PC-9 (cell line): ENCODE results near the gene FAM43A. TPM values are rescaled to one million over a fixed set of nuclear protein-coding genes. Genes with fewer than 3 reads are reported as not detected.

Experiments
- BruUV-seq: library from RNA; stranded (reverse); fragments of 400-500 nt; replicated peaks from 2 replicates; lab custom pipeline; 2021; lab: Mats Ljungman, UMichigan
- CTCF ChIA-PET: fragments of 300-600 bp; sonication (Branson Sonifier 250); formaldehyde crosslinking; loops from one replicate; lab custom pipeline; 2022; ENCODE audit warnings: antibody characterized with exemption; lab: Charles Lee
- POLR2A ChIA-PET: fragments of 300-600 bp; sonication (Branson Sonifier 250); formaldehyde crosslinking; loops from one replicate; lab custom pipeline; 2022; ENCODE audit warnings: antibody characterized with exemption; ENCODE audit not compliant: unreplicated experiment; lab: Charles Lee
- DNase-seq, 2 experiments: peaks; one replicate each; pipeline versions ENCODE4 v3.0.0 to v3.0.0-alpha.2; 2015 to 2022; ENCODE audit warnings: mixed read lengths in 1 of 2
- H2AFZ ChIP-seq: fragments of 200-600 bp; sonication (generic); 2 replicates; pipeline ENCODE4 v1.8.1; 2017; ENCODE audit warnings: antibody characterized with exemption
- H3F3A ChIP-seq: fragments of 200-600 bp; sonication (generic); 2 replicates; pipeline ENCODE4 v1.8.1; 2017; ENCODE audit warnings: antibody characterized with exemption, mild to moderate bottlenecking, low read depth; ENCODE audit not compliant: insufficient read depth
- H3K27ac ChIP-seq: fragments of 200-600 bp; sonication (generic); 2 replicates; pipeline ENCODE4 v1.6.1; 2016; ENCODE audit warnings: mixed run types
- H3K27me3 ChIP-seq: fragments of 200-600 bp; sonication (generic); 2 replicates; pipeline ENCODE4 v1.6.1; 2016; ENCODE audit warnings: low read depth, mixed run types; ENCODE audit not compliant: insufficient read depth
- H3K36me3 ChIP-seq: fragments of 200-600 bp; sonication (generic); 2 replicates; pipeline ENCODE4 v1.6.1; 2016; ENCODE audit warnings: low read depth, mixed run types
- H3K4me1 ChIP-seq: fragments of 200-600 bp; sonication (generic); replicated peaks from 2 replicates; pipeline ENCODE4 v1.6.1; 2016; ENCODE audit warnings: mixed run types; ENCODE audit not compliant: insufficient read depth
- H3K4me2 ChIP-seq: fragments of 200-600 bp; sonication (generic); 2 replicates; pipeline ENCODE4 v1.6.1; 2017; ENCODE audit warnings: mixed run types
- H3K4me3 ChIP-seq: fragments of 200-600 bp; sonication (generic); 2 replicates; pipeline ENCODE4 v1.6.1; 2016; ENCODE audit warnings: mixed run types
- H3K79me2 ChIP-seq: fragments of 200-600 bp; sonication (generic); 2 replicates; pipeline ENCODE4 v1.6.1; 2017; ENCODE audit warnings: low read depth, mixed run types
- H3K9me2 ChIP-seq: fragments of 200-600 bp; sonication (generic); 2 replicates; pipeline ENCODE4 v1.8.1; 2017; ENCODE audit warnings: mild to moderate bottlenecking; ENCODE audit not compliant: insufficient read depth
- H3K9me3 ChIP-seq: fragments of 200-600 bp; sonication (generic); 2 replicates; pipeline ENCODE4 v1.8.1; 2016; ENCODE audit warnings: low read depth; ENCODE audit not compliant: insufficient read depth
- H4K20me1 ChIP-seq: fragments of 200-600 bp; sonication (generic); 2 replicates; pipeline ENCODE4 v1.8.1; 2017; ENCODE audit not compliant: insufficient read depth
- CTCF ChIP-seq: fragments of 200-600 bp; sonication (generic); conservative IDR thresholded peaks from 2 replicates; pipeline ENCODE4 v1.6.1; 2017; ENCODE audit warnings: mixed run types, antibody characterized with exemption, mild to moderate bottlenecking, moderate library complexity
- EZH2 ChIP-seq: fragments of 200-600 bp; sonication (generic); IDR thresholded peaks from 2 replicates; pipeline ENCODE4 v1.8.0; 2017; ENCODE audit warnings: antibody characterized with exemption, low read depth
- intact Hi-C: fragments of 100-400 bp; cut with micrococcal nuclease; formaldehyde crosslinking; loops from one replicate; pipeline ENCODE4 v1.10.0; 2022; ENCODE audit not compliant: unreplicated experiment
- total RNA-seq: library from RNA; stranded (reverse); gene quantifications from 2 replicates; pipeline ENCODE4 v1.2.3, GENCODE V29; 2021

Gene FAM43A
- total RNA-seq, 1 experiment from 2014 or later: 8.8 TPM

- ChIA-PET CTCF (interaction anchor here (0.9 to 2.4 kb wide), 7 partner anchors 15 to 433 kb away, joined by 3 to 12 read pairs (median 4); partner anchors contain the start of gene LSG1), POLR2A (interaction anchor here (0.6 to 1.4 kb wide), 6 partner anchors 29 to 431 kb away, joined by 3 to 10 read pairs (median 5); no protein-coding TSS in a partner anchor)
- DNase-seq: no peak
- Histone ChIP-seq H3K4me1 (peaks cover 22% of the 10 kb centered on the region), H3K27ac (no peak overlapping the region), H3K4me3 (peak overlapping the region; percentile 68), H3K36me3 (no peaks in the 10 kb centered on the region), H4K20me1 (no peaks in the 10 kb centered on the region), H2AFZ (no peak overlapping the region), H3K9me3 (no peaks in the 10 kb centered on the region), H3K79me2 (peaks cover 4% of the 10 kb centered on the region; the same call in 1 of the 2 replicates), H3F3A (peaks cover 11% of the 10 kb centered on the region; the same call in 1 of the 2 replicates), H3K27me3 (no peaks in the 10 kb centered on the region), H3K4me2 (peak overlapping the region; percentile 86), H3K9me2 (no peaks in the 10 kb centered on the region)
- BruUV-seq: no TSS peak
- intact Hi-C loops: loop anchor here (1.0 kb wide), 2 partner anchors 166 to 431 kb away; no protein-coding TSS in a partner anchor
- TF ChIP-seq CTCF (no peak), EZH2 (no peak)
These were observed 1.3 kb downstream of the FAM43A start for GRCh38 chr3:194686816-194687637.

GRCh38 chr3:194687638-194688199, 2.0 kb downstream of the FAM43A start:
- peak overlapping the region; percentile 68 for H3K4me3 ChIP-seq

More at GRCh38 chr3:194687638-194688199, 2.0 kb downstream of the FAM43A start:
- Histone ChIP-seq H3K36me3 (no peaks in the 10 kb centered on the region), H2AFZ (peak overlapping the region; percentile 67; the same call in 1 of the 2 replicates), H3K4me1 (peaks cover 17% of the 10 kb centered on the region), H3K9me2 (no peaks in the 10 kb centered on the region), H3F3A (peaks cover 11% of the 10 kb centered on the region; the same call in 1 of the 2 replicates), H3K27ac (peak overlapping the region; percentile 19; the same call in 1 of the 2 replicates), H4K20me1 (no peaks in the 10 kb centered on the region), H3K27me3 (no peaks in the 10 kb centered on the region), H3K9me3 (no peaks in the 10 kb centered on the region), H3K79me2 (peaks cover 4% of the 10 kb centered on the region; the same call in 1 of the 2 replicates), H3K4me2 (peak overlapping the region; percentile 86)
- TF ChIP-seq EZH2 (no peak), CTCF (peak; percentile 40; the same call in 1 of the 2 replicates)
- no TSS peak for BruUV-seq
- ChIA-PET POLR2A (interaction anchor here (0.5 to 0.7 kb wide), 7 partner anchors 27 to 430 kb away, joined by 3 to 6 read pairs (median 3); no protein-coding TSS in a partner anchor), CTCF (interaction anchor here (0.7 to 2.4 kb wide), 7 partner anchors 28 to 495 kb away, joined by 3 to 12 read pairs (median 4); no protein-coding TSS in a partner anchor)
- intact Hi-C loops: loop anchor here (1.0 kb wide), 1 partner anchor 184 kb away; no protein-coding TSS in a partner anchor
- peak; percentile 69 to 88 for DNase-seq
